ENCODE measurements around the gene DPH1.
A peak's percentile ranks its signal among the peaks of the same experiment; 100 is the strongest.

The DPH1 gene

GRCh38 chr17:2051061-2051932 lies 21.3 kb downstream of the DPH1 start:
- DNase-seq: peak; percentile 32

GRCh38 chr17:2051933-2052559 lies 22.1 kb downstream of the DPH1 start:
- DNase-seq: no peak

GRCh38 chr17:2053380-2054261 lies 23.7 kb downstream of the DPH1 start:
- peak; percentile 88 for DNase-seq

GRCh38 chr17:2054262-2054511 lies 24.2 kb downstream of the DPH1 start:
- DNase-seq: peak; percentile 59

- DNase-seq: peak; percentile 82
These were observed 24.7 kb downstream of the DPH1 start, which contains the start of gene HIC1 for GRCh38 chr17:2054512-2055291. TSS of gene HIC1 (plus strand) at chr17:2055103. CDS start at chr17:2056691, 1,588 bp downstream.

- peak; percentile 53 for DNase-seq
These were observed 25.6 kb downstream of the DPH1 start for GRCh38 chr17:2055292-2056205.

- peak; percentile 60 for DNase-seq
These were observed 26.5 kb downstream of the DPH1 start for GRCh38 chr17:2056206-2057174.

- no peak for DNase-seq
These were observed 27.3 kb downstream of the DPH1 start for GRCh38 chr17:2057175-2057759.

DNA sequence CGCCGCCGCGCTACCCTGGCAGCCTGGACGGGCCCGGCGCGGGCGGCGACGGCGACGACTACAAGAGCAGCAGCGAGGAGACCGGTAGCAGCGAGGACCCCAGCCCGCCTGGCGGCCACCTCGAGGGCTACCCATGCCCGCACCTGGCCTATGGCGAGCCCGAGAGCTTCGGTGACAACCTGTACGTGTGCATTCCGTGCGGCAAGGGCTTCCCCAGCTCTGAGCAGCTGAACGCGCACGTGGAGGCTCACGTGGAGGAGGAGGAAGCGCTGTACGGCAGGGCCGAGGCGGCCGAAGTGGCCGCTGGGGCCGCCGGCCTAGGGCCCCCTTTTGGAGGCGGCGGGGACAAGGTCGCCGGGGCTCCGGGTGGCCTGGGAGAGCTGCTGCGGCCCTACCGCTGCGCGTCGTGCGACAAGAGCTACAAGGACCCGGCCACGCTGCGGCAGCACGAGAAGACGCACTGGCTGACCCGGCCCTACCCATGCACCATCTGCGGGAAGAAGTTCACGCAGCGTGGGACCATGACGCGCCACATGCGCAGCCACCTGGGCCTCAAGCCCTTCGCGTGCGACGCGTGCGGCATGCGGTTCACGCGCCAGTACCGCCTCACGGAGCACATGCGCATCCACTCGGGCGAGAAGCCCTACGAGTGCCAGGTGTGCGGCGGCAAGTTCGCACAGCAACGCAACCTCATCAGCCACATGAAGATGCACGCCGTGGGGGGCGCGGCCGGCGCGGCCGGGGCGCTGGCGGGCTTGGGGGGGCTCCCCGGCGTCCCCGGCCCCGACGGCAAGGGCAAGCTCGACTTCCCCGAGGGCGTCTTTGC lies 28.0 kb downstream of the DPH1 start:
- DNase-seq: no peak

GRCh38 chr17:2058586-2059546 lies 28.9 kb downstream of the DPH1 start:
- DNase-seq: peak; percentile 66

- no peak for DNase-seq
These were observed 29.8 kb downstream of the DPH1 start for GRCh38 chr17:2059547-2060384.

- no peak for DNase-seq
These were observed 30.4 kb downstream of the DPH1 start for GRCh38 chr17:2060385-2060658.

DNA sequence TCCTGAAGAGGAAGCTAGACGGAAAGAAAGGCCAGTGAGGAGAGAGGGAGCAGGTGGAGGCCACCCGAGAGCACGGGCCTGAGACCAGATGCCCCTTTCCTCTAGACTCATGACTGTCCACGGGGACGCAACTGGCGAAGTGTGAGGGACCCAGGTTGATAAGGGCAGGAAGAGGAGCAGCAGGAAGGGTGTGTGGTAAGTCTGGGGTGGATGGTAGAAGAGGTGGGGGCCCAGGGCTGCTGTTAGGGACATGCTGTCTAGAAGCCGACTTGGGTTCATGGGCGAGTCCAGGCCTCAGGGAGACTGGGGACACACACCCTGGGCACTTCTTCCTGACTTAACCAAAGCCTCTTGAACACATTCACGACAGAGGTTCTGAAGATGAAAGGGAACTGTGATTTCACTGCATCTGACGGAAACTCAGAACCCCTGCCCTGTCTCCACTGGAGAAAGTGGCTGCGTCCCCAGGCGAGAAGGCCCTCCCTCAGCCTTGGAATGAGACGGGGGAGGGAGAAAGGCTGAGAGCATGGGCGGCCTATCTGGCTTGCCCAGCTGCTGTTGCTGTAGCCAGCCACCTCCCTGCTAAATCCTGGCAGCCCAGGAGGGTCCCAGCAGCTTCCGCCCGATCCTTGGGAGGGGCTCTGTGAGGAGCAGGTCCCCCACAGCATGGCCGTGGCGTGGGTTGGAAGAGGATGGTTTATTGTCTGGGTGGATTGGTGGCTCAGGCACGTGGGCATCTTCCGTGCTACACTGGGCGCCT lies 30.9 kb downstream of the DPH1 start:
- no peak for DNase-seq

GRCh38 chr17:2061441-2061958 lies 31.5 kb downstream of the DPH1 start:
- DNase-seq: no peak

GRCh38 chr17:2062571-2063183 lies 32.7 kb downstream of the DPH1 start:
- no peak for DNase-seq
